ENCODE data around the gene USE1. TPM values are rescaled to one million over a fixed set of nuclear protein-coding genes. Genes with fewer than 3 reads are reported as not detected.

Gene USE1
- total and polyA plus RNA-seq, 9 of the 15 experiments (the other 6 are each of a cell fraction or from before 2014, with no cell fraction given), result 17.3 to 52.4 (median 34.0) TPM

DNA sequence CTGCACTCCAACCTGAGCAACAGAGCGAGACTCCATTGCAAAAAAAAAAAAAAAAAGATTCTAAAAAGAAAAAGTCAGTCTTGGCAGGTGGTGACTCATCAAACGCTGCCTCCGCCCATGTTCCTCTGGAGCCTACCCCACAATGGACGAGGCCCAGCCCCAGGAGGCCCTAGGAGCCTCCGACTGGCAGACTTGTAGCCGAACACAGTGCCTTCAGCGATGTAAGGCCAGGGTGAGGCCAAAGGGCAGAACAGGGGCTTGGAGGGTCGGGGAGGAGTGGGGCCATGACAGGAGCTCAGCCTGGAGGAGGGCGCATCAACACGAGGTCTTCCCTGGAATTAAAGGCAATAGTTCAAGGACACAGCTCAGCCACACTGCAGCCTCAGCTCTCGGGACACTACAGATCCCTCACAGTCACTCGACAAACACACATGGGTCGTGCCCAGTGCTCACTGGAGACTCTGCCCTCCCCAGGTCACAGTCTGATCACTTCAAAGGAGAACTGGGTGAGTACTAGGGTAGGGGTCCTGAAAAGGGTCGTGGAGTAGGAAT lies 5.1 kb downstream of the USE1 start (continued):
- TF ChIP-seq KDM2B (CRISPR knock-in tag; IDR thresholded peaks at IDR 0.05), result no peak
- no peak for TF ChIP-seq NR3C1 (CRISPR knock-in tag; IDR thresholded peaks at IDR 0.05)
- TF ChIP-seq, protein P1, sequence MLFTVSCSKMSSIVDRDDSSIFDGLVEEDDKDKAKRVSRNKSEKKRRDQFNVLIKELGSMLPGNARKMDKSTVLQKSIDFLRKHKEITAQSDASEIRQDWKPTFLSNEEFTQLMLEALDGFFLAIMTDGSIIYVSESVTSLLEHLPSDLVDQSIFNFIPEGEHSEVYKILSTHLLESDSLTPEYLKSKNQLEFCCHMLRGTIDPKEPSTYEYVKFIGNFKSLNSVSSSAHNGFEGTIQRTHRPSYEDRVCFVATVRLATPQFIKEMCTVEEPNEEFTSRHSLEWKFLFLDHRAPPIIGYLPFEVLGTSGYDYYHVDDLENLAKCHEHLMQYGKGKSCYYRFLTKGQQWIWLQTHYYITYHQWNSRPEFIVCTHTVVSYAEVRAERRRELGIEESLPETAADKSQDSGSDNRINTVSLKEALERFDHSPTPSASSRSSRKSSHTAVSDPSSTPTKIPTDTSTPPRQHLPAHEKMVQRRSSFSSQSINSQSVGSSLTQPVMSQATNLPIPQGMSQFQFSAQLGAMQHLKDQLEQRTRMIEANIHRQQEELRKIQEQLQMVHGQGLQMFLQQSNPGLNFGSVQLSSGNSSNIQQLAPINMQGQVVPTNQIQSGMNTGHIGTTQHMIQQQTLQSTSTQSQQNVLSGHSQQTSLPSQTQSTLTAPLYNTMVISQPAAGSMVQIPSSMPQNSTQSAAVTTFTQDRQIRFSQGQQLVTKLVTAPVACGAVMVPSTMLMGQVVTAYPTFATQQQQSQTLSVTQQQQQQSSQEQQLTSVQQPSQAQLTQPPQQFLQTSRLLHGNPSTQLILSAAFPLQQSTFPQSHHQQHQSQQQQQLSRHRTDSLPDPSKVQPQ (CRISPR knock-in tag; IDR thresholded peaks at IDR 0.05; ENCODE audit: borderline replicate concordance), result no peak
- TF ChIP-seq NBN (IDR thresholded peaks at IDR 0.05; ENCODE audit: low read depth), result no peak
- TF ChIP-seq, protein P2, sequence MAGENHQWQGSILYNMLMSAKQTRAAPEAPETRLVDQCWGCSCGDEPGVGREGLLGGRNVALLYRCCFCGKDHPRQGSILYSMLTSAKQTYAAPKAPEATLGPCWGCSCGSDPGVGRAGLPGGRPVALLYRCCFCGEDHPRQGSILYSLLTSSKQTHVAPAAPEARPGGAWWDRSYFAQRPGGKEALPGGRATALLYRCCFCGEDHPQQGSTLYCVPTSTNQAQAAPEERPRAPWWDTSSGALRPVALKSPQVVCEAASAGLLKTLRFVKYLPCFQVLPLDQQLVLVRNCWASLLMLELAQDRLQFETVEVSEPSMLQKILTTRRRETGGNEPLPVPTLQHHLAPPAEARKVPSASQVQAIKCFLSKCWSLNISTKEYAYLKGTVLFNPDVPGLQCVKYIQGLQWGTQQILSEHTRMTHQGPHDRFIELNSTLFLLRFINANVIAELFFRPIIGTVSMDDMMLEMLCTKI (IDR thresholded peaks at IDR 0.05; ENCODE audit: partially characterized antibody), result no peak
- TF ChIP-seq PHTF2 (CRISPR knock-in tag; IDR thresholded peaks at IDR 0.05), result no peak
- TF ChIP-seq MGA (IDR thresholded peaks at IDR 0.05), result peak; percentile 89
- no peak for TF ChIP-seq HSF4 (CRISPR knock-in tag; IDR thresholded peaks at IDR 0.05; ENCODE audit: borderline replicate concordance)
- TF ChIP-seq CBX3 (IDR thresholded peaks at IDR 0.05; ENCODE audit: borderline replicate concordance in 1 of 2, low read length in 2 of 2), result no peak; a peak in 1 of 3 replicates
- no peak for TF ChIP-seq RBM17 (IDR thresholded peaks at IDR 0.05; ENCODE audit: borderline replicate concordance, low read depth, low read length)
- TF ChIP-seq CBX8 (IDR thresholded peaks at IDR 0.05; ENCODE audit: borderline replicate concordance, extremely low read depth, low read depth, low read length, poor library complexity, severe bottlenecking), result no peak
- no peak for TF ChIP-seq ZNF24 (IDR thresholded peaks at IDR 0.05)

Data from K562 (cell line).